Measurements from ENCODE around the gene GNAT1.
"Not testable (repeated sequence)": the region's sequence is repeated elsewhere in the genome, so short reads cannot be mapped to it uniquely, and the experiment has no call there.

GNAT1 gene

GRCh38 chr3:50210510-50211367, 19.3 kb downstream of the GNAT1 start:
- no peak for TF ChIP-seq CTCF (IDR thresholded peaks at IDR 0.05)
- intact Hi-C loops (cut with DNase I; ENCODE audit: low total_unique reads) = no loop called here
- Histone ChIP-seq H3K36me3 (no peaks in the 10 kb centered on the region), H3K27me3 (peaks cover 0 to 10% of the 10 kb centered on the region in 2 donors), H3K4me3 (no peak overlapping the region), H3K4me1 (peaks cover 0 to 4% (median 1%) of the 10 kb centered on the region in 4 donors), H3K27ac (no peak overlapping the region), H3K9me3 (no peaks in the 10 kb centered on the region)
- no peak for DNase-seq

GRCh38 chr3:50211368-50211717, 19.9 kb downstream of the GNAT1 start:
- H3K27me3 ChIP-seq; H3K36me3 ChIP-seq; H3K4me3 ChIP-seq; DNase-seq; H3K9me3 ChIP-seq; H3K27ac ChIP-seq; intact Hi-C loops (cut with DNase I; ENCODE audit: low total_unique reads); H3K4me1 ChIP-seq: not testable (repeated sequence)

- peaks cover 0 to 6% of the 10 kb centered on the region in 2 donors for H3K27me3 ChIP-seq
- H3K4me3 ChIP-seq = no peak overlapping the region
- no peak for TF ChIP-seq CTCF (IDR thresholded peaks at IDR 0.05)
These were observed 20.5 kb downstream of the GNAT1 start for GRCh38 chr3:50211930-50212329.

GRCh38 chr3:50212502-50212901, 21.1 kb downstream of the GNAT1 start:
- TF ChIP-seq CTCF (IDR thresholded peaks at IDR 0.05) = no peak
- no peak for DNase-seq
- Histone ChIP-seq H3K4me1 (no peaks in the 10 kb centered on the region), H3K9me3 (no peaks in the 10 kb centered on the region), H3K27me3 (peaks cover 0 to 4% of the 10 kb centered on the region in 2 donors), H3K4me3 (no peak overlapping the region), H3K36me3 (no peaks in the 10 kb centered on the region), H3K27ac (no peak overlapping the region)
- intact Hi-C loops (cut with DNase I; ENCODE audit: low total_unique reads) = no loop called here

More at GRCh38 chr3:50211930-50212329, 20.5 kb downstream of the GNAT1 start:
- H3K4me1 ChIP-seq = no peaks in the 10 kb centered on the region
- H3K27ac ChIP-seq = no peak overlapping the region
- DNase-seq = no peak
- intact Hi-C loops (cut with DNase I; ENCODE audit: low total_unique reads) = no loop called here
- H3K36me3 ChIP-seq = no peaks in the 10 kb centered on the region
- H3K9me3 ChIP-seq = no peaks in the 10 kb centered on the region

GRCh38 chr3:50212971-50213370, 21.6 kb downstream of the GNAT1 start:
- intact Hi-C loops (cut with DNase I; ENCODE audit: low total_unique reads) = no loop called here
- TF ChIP-seq CTCF (IDR thresholded peaks at IDR 0.05) = no peak
- peaks cover 0 to 4% of the 10 kb centered on the region in 2 donors for H3K27me3 ChIP-seq
- no peaks in the 10 kb centered on the region for H3K4me1 ChIP-seq
- DNase-seq = no peak
- H3K36me3 ChIP-seq = no peaks in the 10 kb centered on the region
- H3K27ac ChIP-seq = no peak overlapping the region
- no peaks in the 10 kb centered on the region for H3K9me3 ChIP-seq
- H3K4me3 ChIP-seq = no peak overlapping the region

GRCh38 chr3:50213373-50213772, 22.0 kb downstream of the GNAT1 start:
- DNase-seq = no peak
- H3K27ac ChIP-seq = no peak overlapping the region
- H3K4me3 ChIP-seq = no peak overlapping the region

More at GRCh38 chr3:50213373-50213772, 22.0 kb downstream of the GNAT1 start:
- Histone ChIP-seq H3K4me1 (no peaks in the 10 kb centered on the region), H3K27me3 (peaks cover 0 to 4% of the 10 kb centered on the region in 2 donors), H3K36me3 (no peaks in the 10 kb centered on the region), H3K9me3 (no peaks in the 10 kb centered on the region)
- no peak for TF ChIP-seq CTCF (IDR thresholded peaks at IDR 0.05)
- intact Hi-C loops (cut with DNase I; ENCODE audit: low total_unique reads) = no loop called here
